Natural killer cell treated with Interleukin-12 subunit alpha and Interleukin-12 subunit beta and Interleukin-15 and Interleukin-18, amount 100 ng/mL, for 72 hours (primary cell): ENCODE results near the gene CUL1. TPM values are rescaled to one million over a fixed set of nuclear protein-coding genes. Genes with fewer than 3 reads are reported as not detected.

Source experiments
- ATAC-seq, 2 donors: fragments of 150-1000 bp; cut with Tn5 transposase in 1 of 2; sonication (Bioruptor Pico), chemical (Tn5 transposase) in 1 of 2; 2 replicates each; pipeline ENCODE4 v1.10.0; 2021
- DNase-seq: peaks from one replicate; pipeline ENCODE4 v3.0.0; 2022; ENCODE audit warnings: low spot score
- H3K27ac Mint-ChIP-seq, 2 donors: 1 replicate in 1 of 2; 2 replicates in 1 of 2; pipeline ENCODE4 v1.8.0; 2022; ENCODE audit warnings: mixed read lengths in 2 of 2, mild to moderate bottlenecking in 1 of 2, moderate library complexity in 1 of 2
- H3K27me3 Mint-ChIP-seq, 2 donors: 1 replicate in 1 of 2; 2 replicates in 1 of 2; pipeline ENCODE4 v1.8.0; 2022; ENCODE audit warnings: mixed read lengths in 2 of 2
- H3K36me3 Mint-ChIP-seq: one replicate; pipeline ENCODE4 v1.8.0; 2022; ENCODE audit warnings: mixed read lengths
- H3K4me1 Mint-ChIP-seq, 2 donors: 1 replicate in 1 of 2; 2 replicates in 1 of 2; pipeline ENCODE4 v1.8.0; 2022; ENCODE audit warnings: low read depth in 2 of 2, mixed read lengths in 2 of 2, mild to moderate bottlenecking in 1 of 2
- H3K4me3 Mint-ChIP-seq: one replicate; pipeline ENCODE4 v1.8.0; 2022; ENCODE audit warnings: mixed read lengths
- H3K9me3 Mint-ChIP-seq: 2 replicates; pipeline ENCODE4 v1.8.0; 2022; ENCODE audit warnings: mixed read lengths
- total RNA-seq, 2 donors: library from RNA; stranded (reverse); gene quantifications; one replicate each; pipeline ENCODE4 v1.2.3, GENCODE V29; 2022

CUL1 gene
- total RNA-seq, 2 donors from 2014 or later: 59.5 to 69.5 TPM

DNA sequence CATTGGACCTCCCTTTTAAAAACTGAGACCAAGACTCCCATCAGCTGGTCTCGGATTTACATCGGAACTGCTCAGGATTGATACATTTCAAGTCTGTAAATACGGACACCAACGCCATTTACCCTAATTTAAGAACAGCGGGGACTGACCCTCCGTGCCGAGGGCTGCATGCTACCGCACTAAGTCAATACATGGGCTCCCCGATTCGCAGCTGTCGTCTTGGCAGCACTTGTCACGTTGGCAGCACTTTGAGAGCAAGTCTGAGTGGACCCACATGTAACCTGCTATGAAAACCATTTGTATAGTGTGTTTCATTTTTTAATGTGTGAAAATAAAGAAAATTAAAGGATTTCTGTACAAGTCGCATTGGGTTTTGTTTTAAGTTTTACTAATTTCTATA is 102.0 kb downstream of the CUL1 start:
- no peak overlapping the region for H3K4me3 Mint-ChIP-seq
- ATAC-seq (no peak), DNase-seq (no peak)
- peaks cover 0 to 14% of the 10 kb centered on the region in 2 donors for H3K4me1 Mint-ChIP-seq
- H3K36me3 Mint-ChIP-seq: peaks cover 23% of the 10 kb centered on the region
- no peaks in the 10 kb centered on the region for H3K27me3 Mint-ChIP-seq
- peak overlapping the region in 1 of 2 donors; percentile 28 for H3K27ac Mint-ChIP-seq
- H3K9me3 Mint-ChIP-seq: no peaks in the 10 kb centered on the region

DNA sequence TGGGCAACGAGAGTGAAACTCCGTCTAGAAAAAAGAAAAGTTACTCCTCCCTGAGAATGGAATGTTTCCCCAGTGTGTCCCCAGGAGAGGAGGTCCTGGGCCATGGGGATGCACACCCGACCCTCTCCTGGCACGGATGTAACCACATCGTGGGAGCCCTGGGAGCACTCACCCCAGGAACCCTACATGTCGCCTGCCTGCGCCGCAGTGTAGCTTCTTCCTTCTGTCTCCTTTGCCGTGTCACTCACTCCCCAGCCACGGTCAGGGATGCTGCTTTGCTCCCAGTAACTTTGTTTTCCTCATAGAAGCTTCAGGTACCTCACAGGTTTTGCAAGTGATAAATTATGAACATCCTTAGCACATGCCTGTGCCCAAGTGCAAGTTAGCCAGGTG is 103.4 kb downstream of the CUL1 start:
- Mint-ChIP-seq H3K4me3 (no peak overlapping the region), H3K9me3 (no peaks in the 10 kb centered on the region), H3K27me3 (no peaks in the 10 kb centered on the region), H3K36me3 (peaks cover 23% of the 10 kb centered on the region), H3K27ac (no peak overlapping the region), H3K4me1 (peaks cover 0 to 7% of the 10 kb centered on the region in 2 donors)
- DNase-seq (no peak), ATAC-seq (no peak)

DNA sequence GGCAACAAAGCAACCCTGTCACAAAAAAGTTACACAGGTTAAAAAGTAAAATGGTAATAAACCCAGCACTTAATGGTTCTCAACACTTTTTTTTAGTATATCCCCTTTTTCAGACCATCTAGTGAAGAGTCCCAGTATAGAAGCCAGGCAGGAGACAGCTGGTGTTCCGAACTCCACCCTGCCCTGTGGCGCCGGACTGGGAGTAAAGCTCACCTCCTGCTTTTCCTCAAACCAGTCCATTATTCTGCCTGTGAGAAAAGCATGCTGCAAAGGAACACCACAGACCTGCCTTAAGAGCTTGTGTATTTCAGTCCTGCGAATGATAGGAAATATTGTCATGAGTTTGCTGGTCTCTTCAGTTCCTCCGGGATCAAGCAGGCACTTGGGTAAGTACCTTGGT is 104.4 kb downstream of the CUL1 start:
- no peak overlapping the region for H3K4me3 Mint-ChIP-seq
- H3K27me3 Mint-ChIP-seq: no peaks in the 10 kb centered on the region
- no peaks in the 10 kb centered on the region for H3K9me3 Mint-ChIP-seq
- H3K27ac Mint-ChIP-seq: no peak overlapping the region
- H3K4me1 Mint-ChIP-seq: peaks cover 0 to 7% of the 10 kb centered on the region in 2 donors
- ATAC-seq (no peak), DNase-seq (no peak)
- H3K36me3 Mint-ChIP-seq: peaks cover 22% of the 10 kb centered on the region

DNA sequence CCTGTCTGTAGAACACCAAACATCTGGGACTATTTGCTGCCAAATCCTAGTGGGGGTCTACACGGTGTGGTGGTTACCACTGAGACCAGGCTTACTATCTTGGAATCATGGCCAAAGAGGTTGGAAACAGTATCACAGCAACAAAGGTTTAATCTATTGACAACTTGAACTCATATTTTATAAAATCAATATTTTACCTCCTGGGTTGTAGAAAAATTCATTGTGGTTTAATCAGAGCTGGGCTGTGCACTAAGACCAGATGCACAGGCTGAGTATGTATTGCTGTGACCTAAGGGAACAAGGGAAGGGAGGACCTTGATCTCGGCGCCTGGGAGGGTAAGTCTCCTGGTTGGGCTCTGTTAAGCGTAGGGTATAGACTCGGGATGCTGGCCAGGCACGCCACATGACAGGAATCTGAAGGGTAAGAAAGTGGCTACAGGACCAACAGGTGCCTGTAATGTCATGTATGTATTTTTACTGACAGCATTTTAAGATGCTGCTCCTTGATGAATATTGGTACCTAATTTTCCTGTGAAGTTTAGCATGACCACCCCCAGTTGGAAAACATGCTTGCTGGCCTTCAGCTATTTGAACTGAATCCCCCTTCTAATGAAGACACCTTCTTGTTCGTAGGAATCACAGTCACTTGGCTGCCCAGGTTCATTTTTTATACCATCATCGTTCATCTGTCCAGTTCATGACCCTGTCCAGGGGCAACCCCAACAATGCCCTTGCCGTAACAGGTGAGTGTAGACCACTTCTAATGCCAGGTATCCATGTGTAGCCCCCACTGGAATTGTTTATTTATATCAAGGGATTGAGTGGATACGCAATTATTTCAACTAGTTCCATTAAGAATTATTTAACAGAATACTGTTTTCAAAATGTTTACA is 105.9 kb downstream of the CUL1 start:
- Mint-ChIP-seq H3K27me3 (no peaks in the 10 kb centered on the region), H3K4me3 (no peak overlapping the region), H3K9me3 (no peaks in the 10 kb centered on the region), H3K4me1 (peaks cover 0 to 7% of the 10 kb centered on the region in 2 donors), H3K27ac (no peak overlapping the region), H3K36me3 (peaks cover 10% of the 10 kb centered on the region)
- no peak for ATAC-seq
- DNase-seq: no peak

DNA sequence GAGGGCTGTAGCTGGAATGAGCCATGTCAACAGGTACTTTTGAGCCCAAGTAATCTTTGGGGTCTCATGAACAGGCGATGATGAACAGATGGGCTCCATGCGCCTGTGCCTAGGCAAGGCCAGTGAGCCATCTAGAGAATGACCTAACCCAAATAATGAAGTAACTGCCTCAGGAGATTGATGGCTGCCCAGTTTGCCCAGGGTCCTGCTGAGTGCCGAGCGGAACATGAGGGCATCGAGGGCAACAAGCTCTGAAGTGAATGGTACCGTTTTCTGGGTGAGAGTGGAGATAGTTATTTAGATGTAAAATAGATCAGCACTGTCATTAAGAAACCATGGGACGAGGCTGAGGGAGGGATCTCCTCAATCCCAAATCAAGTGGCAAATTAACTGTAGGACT is 107.5 kb downstream of the CUL1 start:
- H3K36me3 Mint-ChIP-seq: peaks cover 8% of the 10 kb centered on the region

DNA sequence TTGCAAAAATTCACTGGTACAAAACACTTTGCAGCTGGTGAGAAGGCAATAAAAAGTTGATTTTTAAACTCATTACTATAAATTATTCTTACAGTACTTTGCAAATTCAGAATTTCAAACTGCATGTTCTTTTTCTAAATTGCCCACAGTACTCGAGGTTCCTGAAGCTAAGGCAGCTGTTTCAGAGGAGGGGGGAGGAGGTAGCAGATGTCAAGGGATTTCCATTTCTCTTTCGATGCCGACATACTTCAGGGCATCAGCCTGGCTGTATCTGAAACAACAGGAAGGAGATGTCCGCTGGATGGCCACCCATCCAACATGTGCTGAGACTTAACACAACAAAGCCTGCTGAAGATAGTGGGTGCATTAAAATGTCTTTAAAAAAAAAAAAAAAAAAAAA is 108.7 kb downstream of the CUL1 start:
- H3K4me3 Mint-ChIP-seq: no peak overlapping the region

More for the DNA sequence above, 107.5 kb downstream of the CUL1 start:
- H3K9me3 Mint-ChIP-seq: no peaks in the 10 kb centered on the region
- no peak for ATAC-seq
- no peak overlapping the region for H3K4me3 Mint-ChIP-seq
- no peak for DNase-seq
- H3K27ac Mint-ChIP-seq: peak overlapping the region in 1 of 2 donors; percentile 67
- peaks cover 0 to 7% of the 10 kb centered on the region in 2 donors for H3K4me1 Mint-ChIP-seq
- no peaks in the 10 kb centered on the region for H3K27me3 Mint-ChIP-seq

DNA sequence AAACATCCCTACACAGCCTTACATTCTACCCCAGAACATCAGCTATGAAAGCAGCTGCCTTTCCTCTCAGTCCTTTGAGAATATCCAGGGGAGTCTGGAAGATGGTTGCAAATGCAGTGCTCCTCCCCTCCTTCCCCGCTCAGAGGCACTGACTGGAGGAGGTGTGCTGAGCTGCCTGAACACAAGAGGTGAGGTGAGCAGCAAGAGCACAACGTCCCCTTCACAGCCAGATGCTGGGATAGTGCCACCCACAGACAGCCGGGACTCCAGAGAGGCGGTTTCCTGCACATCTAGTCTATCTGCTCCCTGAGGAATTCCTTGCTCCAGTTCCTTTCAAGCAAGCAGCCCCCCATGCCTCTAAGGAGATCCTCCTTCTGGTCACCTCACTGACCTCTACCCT is 111.2 kb downstream of the CUL1 start:
- ATAC-seq: no peak
- H3K4me3 Mint-ChIP-seq: no peak overlapping the region
- H3K27ac Mint-ChIP-seq: peak overlapping the region in 1 of 2 donors; percentile 19

More for the DNA sequence above, 108.7 kb downstream of the CUL1 start:
- no peaks in the 10 kb centered on the region for H3K9me3 Mint-ChIP-seq
- peaks cover 0 to 4% of the 10 kb centered on the region in 2 donors for H3K4me1 Mint-ChIP-seq
- DNase-seq: no peak
- no peak overlapping the region for H3K27ac Mint-ChIP-seq
- ATAC-seq: no peak
- H3K27me3 Mint-ChIP-seq: no peaks in the 10 kb centered on the region
- peaks cover 15% of the 10 kb centered on the region for H3K36me3 Mint-ChIP-seq

DNA sequence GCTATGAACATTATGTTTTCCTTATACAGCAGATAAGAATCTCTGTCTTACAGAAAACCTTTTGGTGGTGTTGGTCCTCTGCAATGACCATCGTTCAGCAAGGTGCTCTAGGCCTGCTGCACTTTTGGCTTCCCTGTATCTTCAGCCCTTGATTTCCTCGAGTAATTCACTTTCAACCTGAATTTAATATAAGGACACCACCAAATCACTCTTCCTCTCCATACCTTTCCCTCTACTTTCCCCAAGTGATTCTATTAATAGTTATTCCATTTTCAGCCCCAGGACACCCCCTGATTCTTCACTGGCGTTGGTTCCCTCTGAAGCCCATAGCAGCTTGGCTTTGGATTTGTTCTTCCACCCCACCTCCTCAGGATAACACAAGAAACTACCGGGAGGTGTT is 113.2 kb downstream of the CUL1 start:
- Mint-ChIP-seq H3K27ac (no peak overlapping the region), H3K36me3 (peaks cover 28% of the 10 kb centered on the region), H3K4me3 (no peak overlapping the region), H3K27me3 (no peaks in the 10 kb centered on the region), H3K4me1 (no peaks in the 10 kb centered on the region), H3K9me3 (no peaks in the 10 kb centered on the region)
- no peak for ATAC-seq
- no peak for DNase-seq

More for the DNA sequence above, 111.2 kb downstream of the CUL1 start:
- Mint-ChIP-seq H3K4me1 (peaks cover 0 to 4% of the 10 kb centered on the region in 2 donors), H3K27me3 (no peaks in the 10 kb centered on the region), H3K9me3 (no peaks in the 10 kb centered on the region), H3K36me3 (peaks cover 24% of the 10 kb centered on the region)
- DNase-seq: no peak

DNA sequence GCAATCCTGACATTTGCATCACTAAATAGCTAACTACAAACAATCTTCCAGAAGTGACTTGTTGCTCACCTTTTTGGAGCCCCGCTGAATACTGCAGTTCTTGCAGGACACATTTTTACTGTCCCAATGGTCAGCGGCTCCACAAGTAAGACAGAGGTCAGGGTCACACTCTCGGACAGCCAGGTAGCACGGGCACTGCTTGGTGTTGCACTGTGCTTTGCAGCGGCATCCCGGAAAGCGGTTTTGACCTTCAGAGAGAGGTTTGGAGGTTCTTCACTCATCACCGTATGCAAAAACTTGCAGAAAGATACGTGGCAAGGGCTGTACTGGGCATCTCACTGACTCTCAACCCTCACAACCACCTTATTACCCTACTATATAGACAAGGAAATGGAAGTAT is 115.2 kb downstream of the CUL1 start:
- H3K27me3 Mint-ChIP-seq: no peaks in the 10 kb centered on the region
- H3K36me3 Mint-ChIP-seq: peaks cover 45% of the 10 kb centered on the region
- peak overlapping the region in 1 of 2 donors; percentile 67 for H3K27ac Mint-ChIP-seq
- ATAC-seq (no peak), DNase-seq (no peak)
- H3K4me3 Mint-ChIP-seq: no peak overlapping the region
- H3K9me3 Mint-ChIP-seq: no peaks in the 10 kb centered on the region
- H3K4me1 Mint-ChIP-seq: no peaks in the 10 kb centered on the region

DNA sequence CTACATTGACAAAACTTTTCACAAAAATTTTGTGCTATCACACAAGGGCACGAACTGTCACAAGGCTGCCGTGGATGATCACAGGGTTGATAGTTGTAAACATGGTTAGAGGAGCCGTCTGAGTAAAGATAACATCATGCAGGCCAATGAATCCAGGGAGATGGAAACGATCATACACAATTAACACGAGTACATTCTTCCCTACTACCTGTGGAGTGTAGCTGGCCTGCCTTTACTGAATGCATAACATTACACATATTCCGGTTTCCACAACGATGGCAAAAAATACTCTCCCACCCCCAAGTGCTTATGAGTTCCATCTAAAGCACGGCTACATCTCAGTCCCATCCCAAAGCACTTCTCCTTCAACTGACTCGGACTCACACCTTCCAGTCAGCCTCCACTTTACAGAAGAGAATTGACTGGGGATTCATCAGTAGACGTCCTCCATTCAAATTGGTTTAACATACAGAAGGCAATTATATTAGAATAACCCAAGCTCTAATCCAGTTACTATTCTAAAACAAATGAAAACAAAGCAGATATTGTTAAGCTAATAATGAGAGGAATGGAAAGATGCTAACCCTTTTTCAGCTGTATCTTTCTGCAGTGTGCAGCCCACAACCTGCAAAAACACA is 116.3 kb downstream of the CUL1 start:
- H3K4me3 Mint-ChIP-seq: no peak overlapping the region
- peaks cover 47% of the 10 kb centered on the region for H3K36me3 Mint-ChIP-seq

DNA sequence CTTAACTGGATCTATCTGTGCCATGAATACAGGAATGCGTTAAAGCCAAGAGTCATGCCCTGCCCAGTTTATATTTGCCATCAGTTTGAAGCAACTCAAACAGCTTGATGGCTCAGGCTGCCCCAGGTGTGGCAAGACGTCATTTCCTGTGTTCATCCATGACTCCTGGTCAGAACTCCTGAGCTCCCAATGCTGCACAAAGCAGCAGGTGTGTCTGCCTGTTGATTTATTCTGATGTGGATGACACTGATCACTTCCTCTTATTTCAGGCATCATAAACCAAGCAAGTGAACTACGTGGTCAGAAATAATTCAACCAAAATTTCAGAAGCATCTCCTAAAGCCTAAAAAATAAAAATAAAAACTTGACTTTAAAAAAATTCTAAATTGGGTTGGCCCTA is 116.9 kb downstream of the CUL1 start:
- Mint-ChIP-seq H3K36me3 (peaks cover 43% of the 10 kb centered on the region), H3K9me3 (no peaks in the 10 kb centered on the region), H3K4me3 (no peak overlapping the region), H3K27me3 (no peaks in the 10 kb centered on the region), H3K4me1 (no peaks in the 10 kb centered on the region), H3K27ac (no peak overlapping the region)
- no peak for ATAC-seq
- no peak for DNase-seq

More for the DNA sequence above, 116.3 kb downstream of the CUL1 start:
- H3K4me1 Mint-ChIP-seq: no peaks in the 10 kb centered on the region
- peak overlapping the region in 1 of 2 donors; percentile 67 for H3K27ac Mint-ChIP-seq
- no peaks in the 10 kb centered on the region for H3K9me3 Mint-ChIP-seq
- ATAC-seq (no peak), DNase-seq (no peak)
- no peaks in the 10 kb centered on the region for H3K27me3 Mint-ChIP-seq

DNA sequence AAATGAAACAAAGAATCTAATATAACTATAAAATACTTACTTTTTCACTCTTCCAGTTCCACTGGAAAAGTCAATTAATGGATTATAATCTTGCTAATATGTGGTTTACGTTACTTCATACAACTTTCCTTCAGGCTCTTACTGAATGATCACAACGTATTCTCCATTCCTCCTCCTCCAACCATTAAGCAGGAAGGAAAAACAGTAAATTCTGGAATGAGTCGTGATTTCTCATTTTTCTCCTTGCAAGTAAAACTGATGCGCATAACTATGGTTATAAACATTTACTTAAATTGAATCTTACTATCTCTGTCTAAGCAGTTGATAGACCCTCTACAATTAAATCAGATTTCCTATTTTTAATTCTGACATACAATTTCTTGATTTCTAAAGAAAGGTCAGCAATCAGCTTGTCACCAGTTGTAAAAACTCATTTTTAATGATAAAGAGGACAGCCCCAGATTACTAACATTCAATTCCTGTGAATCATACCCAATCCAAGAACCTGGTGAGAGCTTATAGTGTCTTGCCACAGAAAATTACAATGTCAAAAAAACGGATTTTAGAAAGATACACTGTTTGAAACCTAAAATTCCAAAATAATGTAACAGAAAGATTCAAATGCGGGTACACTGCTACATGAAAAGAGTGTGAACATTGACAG is 121.1 kb downstream of the CUL1 start:
- no peak overlapping the region for H3K27ac Mint-ChIP-seq
- H3K9me3 Mint-ChIP-seq: no peaks in the 10 kb centered on the region
- ATAC-seq (no peak), DNase-seq (no peak)
- H3K4me1 Mint-ChIP-seq: peaks cover 0 to 3% of the 10 kb centered on the region in 2 donors
- H3K4me3 Mint-ChIP-seq: no peak overlapping the region
- H3K27me3 Mint-ChIP-seq: no peaks in the 10 kb centered on the region
- peaks cover 37% of the 10 kb centered on the region for H3K36me3 Mint-ChIP-seq

DNA sequence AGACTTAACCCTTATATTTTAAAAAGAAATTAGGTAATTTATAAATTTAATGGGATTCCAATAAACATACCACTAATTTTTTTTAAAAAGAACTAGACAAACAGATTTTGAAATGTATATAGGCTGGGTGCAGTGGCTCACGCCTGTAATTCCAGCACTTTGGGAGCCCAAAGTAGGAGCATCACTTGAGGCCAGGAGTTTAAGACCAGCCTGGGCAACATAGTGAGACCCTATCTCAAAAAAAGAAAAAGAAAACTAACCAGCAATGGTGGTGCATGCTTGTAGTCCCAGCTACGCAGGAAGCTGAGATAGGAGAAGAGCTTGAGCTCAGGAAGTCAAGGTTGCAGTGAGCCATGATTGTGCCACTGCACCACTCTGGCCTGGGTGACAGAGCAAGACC is 122.7 kb downstream of the CUL1 start:
- no peaks in the 10 kb centered on the region for H3K9me3 Mint-ChIP-seq
- peaks cover 51% of the 10 kb centered on the region for H3K36me3 Mint-ChIP-seq
- H3K4me3 Mint-ChIP-seq: no peak overlapping the region
- ATAC-seq: no peak
- no peak for DNase-seq
- H3K27me3 Mint-ChIP-seq: no peaks in the 10 kb centered on the region
- H3K27ac Mint-ChIP-seq: no peak overlapping the region
- H3K4me1 Mint-ChIP-seq: peaks cover 0 to 3% of the 10 kb centered on the region in 2 donors

DNA sequence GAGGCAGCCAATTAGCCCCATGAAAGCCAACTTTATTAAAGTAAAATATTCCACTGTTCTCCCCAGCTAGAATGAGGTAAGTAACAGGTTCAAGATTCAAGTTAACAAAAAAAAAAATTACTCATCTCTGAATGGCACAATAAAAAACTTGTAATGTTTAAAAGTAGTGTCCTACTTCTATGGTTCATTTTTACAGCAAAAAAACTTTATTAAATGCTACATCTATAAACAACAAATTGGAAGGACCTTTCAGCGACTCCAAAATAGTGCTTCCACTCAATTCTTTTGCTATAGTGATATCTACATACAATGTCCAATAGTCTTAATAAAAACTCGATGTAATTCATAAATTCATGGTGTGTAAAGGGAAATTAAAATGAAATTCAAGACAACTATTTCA is 126.2 kb downstream of the CUL1 start:
- peaks cover 0 to 3% of the 10 kb centered on the region in 2 donors for H3K4me1 Mint-ChIP-seq
- H3K27ac Mint-ChIP-seq: no peak overlapping the region
- H3K9me3 Mint-ChIP-seq: no peaks in the 10 kb centered on the region
- H3K4me3 Mint-ChIP-seq: no peak overlapping the region
- ATAC-seq: no peak
- peaks cover 31% of the 10 kb centered on the region for H3K36me3 Mint-ChIP-seq
- no peak for DNase-seq
- no peaks in the 10 kb centered on the region for H3K27me3 Mint-ChIP-seq
